Neural crest cell (in vitro differentiated cells): ENCODE data around the gene PRXL2A. TPM values are rescaled to one million over a fixed set of nuclear protein-coding genes. Genes with fewer than 3 reads are reported as not detected.
A peak's percentile ranks its signal among the peaks of the same experiment; 100 is the strongest.
"Not testable (repeated sequence)": the region's sequence is repeated elsewhere in the genome, so short reads cannot be mapped to it uniquely, and the experiment has no call there.

ENCODE experiments used
- DNase-seq: peaks from one replicate; pipeline ENCODE4 v3.0.0; 2021; ENCODE audit warnings: low read depth, mixed read lengths, low spot score
- H3K27ac Mint-ChIP-seq: one replicate; pipeline ENCODE4 v1.8.0; 2021; ENCODE audit warnings: mild to moderate bottlenecking, mixed read lengths; ENCODE audit not compliant: unreplicated experiment
- H3K27me3 Mint-ChIP-seq: 2 replicates; pipeline ENCODE4 v1.8.0; 2021; ENCODE audit warnings: low read depth, mild to moderate bottlenecking, mixed read lengths
- H3K36me3 Mint-ChIP-seq: 2 replicates; pipeline ENCODE4 v1.8.0; 2021; ENCODE audit warnings: low read depth, mild to moderate bottlenecking, mixed read lengths
- H3K4me1 Mint-ChIP-seq: 2 replicates; pipeline ENCODE4 v1.8.0; 2021; ENCODE audit warnings: mixed read lengths
- H3K4me3 Mint-ChIP-seq: one replicate; pipeline ENCODE4 v1.8.0; 2021; ENCODE audit warnings: mild to moderate bottlenecking, mixed read lengths
- H3K9me3 Mint-ChIP-seq: 2 replicates; pipeline ENCODE4 v1.8.0; 2021; ENCODE audit warnings: mixed read lengths
- CTCF ChIP-seq: fragments of 200-600 bp; sonication (generic); conservative IDR thresholded peaks from 2 replicates; pipeline ENCODE4 v1.5.0; 2021; ENCODE audit warnings: antibody characterized with exemption, mild to moderate bottlenecking
- long read RNA-seq: library from polyadenylated mRNA; unstranded; transcript quantifications from one replicate; pipeline ENCODE4 v2.0.0, GENCODE V29; 2020
- total RNA-seq: library from RNA; stranded (reverse); gene quantifications from 2 replicates; pipeline ENCODE4 v1.2.1, GENCODE V29; 2021

Gene PRXL2A
- total RNA-seq, result 156 and 161 TPM in 2 replicates
- long read RNA-seq, full-length matches to known transcripts, result 237 of 255 reads
- long read RNA-seq, partial matches to known transcripts, result 3 of 255 reads
- long read RNA-seq, other reads (novel, unspliced or antisense), result 15 of 255 reads

- peak; percentile 95 for DNase-seq
- Mint-ChIP-seq H3K27me3 (no peaks in the 10 kb centered on the region), H3K36me3 (no peaks in the 10 kb centered on the region), H3K9me3 (no peaks in the 10 kb centered on the region), H3K4me3 (peak within 1 kb of the TSS; percentile 96), H3K4me1 (peaks cover 71% of the 10 kb centered on the region), H3K27ac (peak within 1 kb of the TSS; percentile 88)
- TF ChIP-seq CTCF, result peak; percentile 22
These were observed at the start of gene PRXL2A for GRCh38 chr10:80408242-80409101. Gene PRXL2A (plus strand): TSS chr10:80408551. CDS start chr10:80420468, 11,917 bp downstream.

- H3K36me3 Mint-ChIP-seq, H3K9me3 Mint-ChIP-seq, H3K27ac Mint-ChIP-seq, DNase-seq: not testable (repeated sequence)
- Mint-ChIP-seq H3K4me3 (peak overlapping the region; percentile 66), H3K27me3 (peaks cover 18% of the 10 kb centered on the region), H3K4me1 (peaks cover 15% of the 10 kb centered on the region)
These were observed 49.4 kb upstream of the PRXL2A start for GRCh38 chr10:80358925-80359324.

GRCh38 chr10:80359644-80360043, 48.7 kb upstream of the PRXL2A start:
- no peak for TF ChIP-seq CTCF
- no peak for DNase-seq
- Mint-ChIP-seq H3K9me3 (peaks cover 2% of the 10 kb centered on the region), H3K27me3 (peaks cover 16% of the 10 kb centered on the region), H3K4me1 (peaks cover 15% of the 10 kb centered on the region), H3K4me3 (no peak overlapping the region), H3K36me3 (peaks cover 3% of the 10 kb centered on the region), H3K27ac (no peak overlapping the region)

GRCh38 chr10:80365510-80365909, 42.8 kb upstream of the PRXL2A start:
- H3K4me1 Mint-ChIP-seq, result no peaks in the 10 kb centered on the region
- H3K36me3 Mint-ChIP-seq, result peaks cover 30% of the 10 kb centered on the region
- H3K4me3 Mint-ChIP-seq, result no peak overlapping the region
- TF ChIP-seq CTCF, result no peak
- no peak for DNase-seq
- peaks cover 22% of the 10 kb centered on the region for H3K9me3 Mint-ChIP-seq
- H3K27me3 Mint-ChIP-seq, result no peaks in the 10 kb centered on the region
- no peak overlapping the region for H3K27ac Mint-ChIP-seq

GRCh38 chr10:80371467-80371866, 36.9 kb upstream of the PRXL2A start:
- Mint-ChIP-seq H3K27ac (no peak overlapping the region), H3K36me3 (peaks cover 23% of the 10 kb centered on the region), H3K4me1 (peaks cover 17% of the 10 kb centered on the region), H3K9me3 (peaks cover 19% of the 10 kb centered on the region), H3K4me3 (no peak overlapping the region), H3K27me3 (no peaks in the 10 kb centered on the region)
- TF ChIP-seq CTCF, result no peak
- no peak for DNase-seq

GRCh38 chr10:80372675-80373074, 35.7 kb upstream of the PRXL2A start:
- Mint-ChIP-seq H3K27ac (no peak overlapping the region), H3K9me3 (peaks cover 18% of the 10 kb centered on the region), H3K4me1 (peaks cover 17% of the 10 kb centered on the region), H3K27me3 (peaks cover 4% of the 10 kb centered on the region), H3K4me3 (no peak overlapping the region), H3K36me3 (peaks cover 14% of the 10 kb centered on the region)
- no peak for DNase-seq
- TF ChIP-seq CTCF, result no peak
